ENCODE measurements around the gene ZNF609. TPM values are rescaled to one million over a fixed set of nuclear protein-coding genes. Genes with fewer than 3 reads are reported as not detected.
A peak's percentile ranks its signal among the peaks of the same experiment; 100 is the strongest.

ZNF609 gene
- total RNA-seq, 2 donors from 2014 or later, result 13.4 to 23.7 TPM

GRCh38 chr15:64441852-64442251, 18.5 kb upstream of the ZNF609 start:
- Histone ChIP-seq H3K9me3 (no peaks in the 10 kb centered on the region), H3K4me1 (peaks cover 0 to 14% of the 10 kb centered on the region in 2 donors), H3K36me3 (no peaks in the 10 kb centered on the region), H3K27me3 (no peaks in the 10 kb centered on the region), H3K27ac (no peak overlapping the region), H3K4me3 (no peak overlapping the region)
- no peak for DNase-seq (ENCODE audit: low spot score)
- no peak for TF ChIP-seq CTCF (IDR thresholded peaks at IDR 0.05)

- H3K27ac ChIP-seq, result peak overlapping the region in 1 of 2 donors; percentile 54
- no peak overlapping the region for H3K4me3 ChIP-seq
- TF ChIP-seq CTCF (IDR thresholded peaks at IDR 0.05), result no peak
- H3K9me3 ChIP-seq, result no peaks in the 10 kb centered on the region
- H3K36me3 ChIP-seq, result peaks cover 5% of the 10 kb centered on the region
- H3K4me1 ChIP-seq, result peaks cover 0 to 14% of the 10 kb centered on the region in 2 donors
- no peaks in the 10 kb centered on the region for H3K27me3 ChIP-seq
- DNase-seq (ENCODE audit: low spot score), result no peak
Measured at GRCh38 chr15:64443016-64443415, 17.4 kb upstream of the ZNF609 start.

GRCh38 chr15:64443747-64444621, 16.4 kb upstream of the ZNF609 start:
- TF ChIP-seq CTCF (IDR thresholded peaks at IDR 0.05), result no peak
- no peaks in the 10 kb centered on the region for H3K9me3 ChIP-seq
- H3K36me3 ChIP-seq, result peaks cover 5% of the 10 kb centered on the region
- H3K4me1 ChIP-seq, result peaks cover 0 to 14% of the 10 kb centered on the region in 2 donors
- peak overlapping the region in 1 of 2 donors; percentile 54 for H3K27ac ChIP-seq
- H3K27me3 ChIP-seq, result no peaks in the 10 kb centered on the region
- DNase-seq (ENCODE audit: low spot score), result no peak
- no peak overlapping the region for H3K4me3 ChIP-seq

- Histone ChIP-seq H3K36me3 (peaks cover 5% of the 10 kb centered on the region), H3K9me3 (no peaks in the 10 kb centered on the region), H3K27me3 (no peaks in the 10 kb centered on the region), H3K4me1 (peaks cover 0 to 14% of the 10 kb centered on the region in 2 donors), H3K4me3 (no peak overlapping the region), H3K27ac (no peak overlapping the region)
- no peak for TF ChIP-seq CTCF (IDR thresholded peaks at IDR 0.05)
- no peak for DNase-seq (ENCODE audit: low spot score)
Measured at GRCh38 chr15:64444836-64445235, 15.5 kb upstream of the ZNF609 start.

- H3K4me3 ChIP-seq, result no peak overlapping the region
- peaks cover 0 to 14% of the 10 kb centered on the region in 2 donors for H3K4me1 ChIP-seq
- no peaks in the 10 kb centered on the region for H3K9me3 ChIP-seq
- no peaks in the 10 kb centered on the region for H3K27me3 ChIP-seq
- peaks cover 5% of the 10 kb centered on the region for H3K36me3 ChIP-seq
- no peak for DNase-seq (ENCODE audit: low spot score)
- TF ChIP-seq CTCF (IDR thresholded peaks at IDR 0.05), result no peak
- H3K27ac ChIP-seq, result no peak overlapping the region
Measured at GRCh38 chr15:64447536-64448315, 12.7 kb upstream of the ZNF609 start.
